ENCODE data around the gene SEC24C. TPM values are rescaled to one million over a fixed set of nuclear protein-coding genes. Genes with fewer than 3 reads are reported as not detected.
A peak's percentile ranks its signal among the peaks of the same experiment; 100 is the strongest.

Gene SEC24C
- total RNA-seq, 1 donor = 54.0 TPM

GRCh38 chr10:73761781-73762180 is 17.6 kb downstream of the SEC24C start:
- TF ChIP-seq CTCF (IDR thresholded peaks at IDR 0.05; ENCODE audit: insufficient read depth, low read depth, low read length) = no peak
- no peak for DNase-seq (ENCODE audit: low read depth)

GRCh38 chr10:73762915-73763314 is 18.7 kb downstream of the SEC24C start:
- TF ChIP-seq CTCF (IDR thresholded peaks at IDR 0.05; ENCODE audit: insufficient read depth, low read depth, low read length) = no peak
- no peak for DNase-seq (ENCODE audit: low read depth)
- no peak overlapping the region for H3K4me3 ChIP-seq (ENCODE audit: low read depth, low read length)

More at GRCh38 chr10:73761781-73762180, 17.6 kb downstream of the SEC24C start:
- H3K4me3 ChIP-seq (ENCODE audit: low read depth, low read length) = no peak overlapping the region

- DNase-seq (ENCODE audit: low read depth) = no peak
Measured at GRCh38 chr10:73763343-73763742, 19.2 kb downstream of the SEC24C start.

GRCh38 chr10:73765066-73765465 is 20.9 kb downstream of the SEC24C start:
- TF ChIP-seq CTCF (IDR thresholded peaks at IDR 0.05; ENCODE audit: insufficient read depth, low read depth, low read length) = no peak
- DNase-seq (ENCODE audit: low read depth) = no peak
- no peak overlapping the region for H3K4me3 ChIP-seq (ENCODE audit: low read depth, low read length)

More at GRCh38 chr10:73763343-73763742, 19.2 kb downstream of the SEC24C start:
- TF ChIP-seq CTCF (IDR thresholded peaks at IDR 0.05; ENCODE audit: insufficient read depth, low read depth, low read length) = no peak
- H3K4me3 ChIP-seq (ENCODE audit: low read depth, low read length) = no peak overlapping the region

- no peak for TF ChIP-seq CTCF (IDR thresholded peaks at IDR 0.05; ENCODE audit: insufficient read depth, low read depth, low read length)
- no peak overlapping the region for H3K4me3 ChIP-seq (ENCODE audit: low read depth, low read length)
- no peak for DNase-seq (ENCODE audit: low read depth)
Measured at GRCh38 chr10:73768881-73769280, 24.7 kb downstream of the SEC24C start.

- DNase-seq (ENCODE audit: low read depth) = no peak
- no peak for TF ChIP-seq CTCF (IDR thresholded peaks at IDR 0.05; ENCODE audit: insufficient read depth, low read depth, low read length)
- no peak overlapping the region for H3K4me3 ChIP-seq (ENCODE audit: low read depth, low read length)
Measured at GRCh38 chr10:73769396-73769795, 25.2 kb downstream of the SEC24C start.

GRCh38 chr10:73771722-73772280 is 27.6 kb downstream of the SEC24C start:
- H3K4me3 ChIP-seq (ENCODE audit: low read depth, low read length) = peak overlapping the region; percentile 82
- no peak for TF ChIP-seq CTCF (IDR thresholded peaks at IDR 0.05; ENCODE audit: insufficient read depth, low read depth, low read length)
- DNase-seq (ENCODE audit: low read depth) = peak; percentile 82
